Measurements from ENCODE around the gene SELENOP. TPM values are rescaled to one million over a fixed set of nuclear protein-coding genes. Genes with fewer than 3 reads are reported as not detected.

The SELENOP gene
- total and polyA plus RNA-seq, 2 experiments from 2014 or later, result 11.0 to 12.3 TPM

- H4K20me1 ChIP-seq (replicated peaks; ENCODE audit: insufficient read depth), result no peaks in the 10 kb centered on the region
- Mint-ChIP-seq H3K9me3 (peaks cover 3% of the 10 kb centered on the region; the same call in 1 of the 3 replicates), H3K27ac (no peak overlapping the region), H3K4me3 (no peak overlapping the region), H3K27me3 (ENCODE audit: insufficient read depth, low read depth, poor library complexity) (no peaks in the 10 kb centered on the region), H3K36me3 (ENCODE audit: low read depth) (no peaks in the 10 kb centered on the region; the same call in 2 of the 3 replicates), H3K4me1 (peaks cover 14% of the 10 kb centered on the region)
- H3K4me3 ChIP-seq, result no peak overlapping the region
- H3K9me2 ChIP-seq (ENCODE audit: insufficient read depth), result no peaks in the 10 kb centered on the region
- DNase-seq (ENCODE audit: low spot score), result no peak
- H3K27ac ChIP-seq (ENCODE audit: low read depth), result no peak overlapping the region
- H3K4me1 ChIP-seq (ENCODE audit: insufficient read depth), result peaks cover 9% of the 10 kb centered on the region
- 0 out of 2 replicates have a peak, but pooled peaks cover 1% of the 10 kb centered on the region for H3K36me3 ChIP-seq (ENCODE audit: insufficient read depth)
- no peak overlapping the region for H2AFZ ChIP-seq
- no peak for ATAC-seq
- TF ChIP-seq EZH2 (IDR thresholded peaks at IDR 0.05; ENCODE audit: low read depth, unreplicated experiment) (no peak), CREB1 (CRISPR knock-in tag; IDR thresholded peaks at IDR 0.05; ENCODE audit: low read depth) (no peak), STAT1 (IDR thresholded peaks at IDR 0.05; ENCODE audit: unreplicated experiment) (no peak), ZNF114 (CRISPR knock-in tag; IDR thresholded peaks at IDR 0.05) (no peak), CTCF (conservative IDR thresholded peaks at IDR 0.05; ENCODE audit: low read depth in 2 of 2) (no peak), NANOG (IDR thresholded peaks at IDR 0.05; ENCODE audit: borderline replicate concordance) (no peak), REST (IDR thresholded peaks at IDR 0.05; ENCODE audit: unreplicated experiment) (no peak), ETS1 (IDR thresholded peaks at IDR 0.05) (no peak), ZNF462 (CRISPR knock-in tag; IDR thresholded peaks at IDR 0.05) (no peak), ZNF331 (CRISPR knock-in tag; IDR thresholded peaks at IDR 0.05; ENCODE audit: low read depth) (no peak), JUNB (IDR thresholded peaks at IDR 0.05; ENCODE audit: unreplicated experiment) (no peak), EZH2phosphoT487 (IDR thresholded peaks at IDR 0.05; ENCODE audit: unreplicated experiment) (no peak), POLR2AphosphoS5 (IDR thresholded peaks at IDR 0.05; ENCODE audit: low read depth) (no peak)
- H3K4me2 ChIP-seq, result no peak overlapping the region
- H3F3A ChIP-seq (replicated peaks; ENCODE audit: low read depth), result no peaks in the 10 kb centered on the region
- no peaks in the 10 kb centered on the region for H3K27me3 ChIP-seq (ENCODE audit: insufficient read depth)
- no peaks in the 10 kb centered on the region for H3K79me2 ChIP-seq (replicated peaks; ENCODE audit: insufficient read depth)
These were observed 44.1 kb upstream of the SELENOP start for GRCh38 chr5:42855811-42856210.
